ENCODE data around the gene S100P. TPM values are rescaled to one million over a fixed set of nuclear protein-coding genes. Genes with fewer than 3 reads are reported as not detected.
A peak's percentile ranks its signal among the peaks of the same experiment; 100 is the strongest.

S100P gene
- total RNA-seq, 2 donors from 2014 or later, result 137 to 547 TPM

GRCh38 chr4:6688879-6689505 is 4.7 kb upstream of the S100P start:
- no peaks in the 10 kb centered on the region for H3K9me3 ChIP-seq
- peak overlapping the region in 1 of 2 donors; percentile 21 for H3K9ac ChIP-seq (ENCODE audit: low read depth in 2 of 2, low read length in 2 of 2)
- no peak overlapping the region for H3K4me3 ChIP-seq
- peaks cover 3% of the 10 kb centered on the region for H3K4me1 ChIP-seq
- H3K27me3 ChIP-seq, result no peaks in the 10 kb centered on the region
- peak; percentile 78 for DNase-seq
- intact Hi-C loops (cut with DNase I), result no loop called here
- H3K36me3 ChIP-seq, result no peaks in the 10 kb centered on the region
- no peak for TF ChIP-seq CTCF (IDR thresholded peaks at IDR 0.05)
- H3K27ac ChIP-seq, result peak overlapping the region; percentile 51

- H3K27me3 ChIP-seq, result no peaks in the 10 kb centered on the region
- peak overlapping the region; percentile 51 for H3K27ac ChIP-seq
- peak; percentile 60 for DNase-seq
- peaks cover 8% of the 10 kb centered on the region for H3K4me1 ChIP-seq
- no peak overlapping the region for H3K4me3 ChIP-seq
- no peaks in the 10 kb centered on the region for H3K9me3 ChIP-seq
- peak overlapping the region in 1 of 2 donors; percentile 21 for H3K9ac ChIP-seq (ENCODE audit: low read depth in 2 of 2, low read length in 2 of 2)
- intact Hi-C loops (cut with DNase I), result no loop called here
- TF ChIP-seq CTCF (IDR thresholded peaks at IDR 0.05), result no peak
- no peaks in the 10 kb centered on the region for H3K36me3 ChIP-seq
Observed at GRCh38 chr4:6689506-6689960, 4.1 kb upstream of the S100P start.

- no peak for DNase-seq
- no peaks in the 10 kb centered on the region for H3K9me3 ChIP-seq
- H3K4me3 ChIP-seq, result no peak overlapping the region
- H3K9ac ChIP-seq (ENCODE audit: low read depth in 2 of 2, low read length in 2 of 2), result no peak overlapping the region
- no peak overlapping the region for H3K27ac ChIP-seq
- no peak for TF ChIP-seq CTCF (IDR thresholded peaks at IDR 0.05)
- H3K36me3 ChIP-seq, result no peaks in the 10 kb centered on the region
- H3K27me3 ChIP-seq, result no peaks in the 10 kb centered on the region
- H3K4me1 ChIP-seq, result peaks cover 12% of the 10 kb centered on the region
- intact Hi-C loops (cut with DNase I), result no loop called here
Observed at GRCh38 chr4:6692379-6692778, 1.3 kb upstream of the S100P start.

GRCh38 chr4:6692806-6693205 is 872 bp upstream of the S100P start:
- TF ChIP-seq CTCF (IDR thresholded peaks at IDR 0.05), result no peak
- H3K9me3 ChIP-seq, result no peaks in the 10 kb centered on the region
- H3K9ac ChIP-seq (ENCODE audit: low read depth in 2 of 2, low read length in 2 of 2), result peak overlapping the region in 1 of 2 donors; percentile 44
- H3K4me1 ChIP-seq, result peaks cover 12% of the 10 kb centered on the region
- H3K4me3 ChIP-seq, result no peak overlapping the region
- H3K27me3 ChIP-seq, result no peaks in the 10 kb centered on the region
- H3K36me3 ChIP-seq, result no peaks in the 10 kb centered on the region
- intact Hi-C loops (cut with DNase I), result no loop called here
- peak overlapping the region; percentile 53 for H3K27ac ChIP-seq
- no peak for DNase-seq

- peak overlapping the region; percentile 53 for H3K27ac ChIP-seq
- H3K9me3 ChIP-seq, result no peaks in the 10 kb centered on the region
- no peak for TF ChIP-seq CTCF (IDR thresholded peaks at IDR 0.05)
- H3K9ac ChIP-seq (ENCODE audit: low read depth in 2 of 2, low read length in 2 of 2), result no peak overlapping the region
- H3K4me1 ChIP-seq, result peaks cover 9% of the 10 kb centered on the region
- intact Hi-C loops (cut with DNase I), result no loop called here
- H3K4me3 ChIP-seq, result peak overlapping the region; percentile 10
- H3K27me3 ChIP-seq, result no peaks in the 10 kb centered on the region
- DNase-seq, result no peak
- H3K36me3 ChIP-seq, result no peaks in the 10 kb centered on the region
Observed at GRCh38 chr4:6694177-6694901, 661 bp downstream of the S100P start.
